Measurements from ENCODE around the gene RTRAF. TPM values are rescaled to one million over a fixed set of nuclear protein-coding genes. Genes with fewer than 3 reads are reported as not detected.

Gene RTRAF
- total RNA-seq, 4 donors from 2014 or later: 16.7 to 50.7 (median 35.7) TPM

DNA sequence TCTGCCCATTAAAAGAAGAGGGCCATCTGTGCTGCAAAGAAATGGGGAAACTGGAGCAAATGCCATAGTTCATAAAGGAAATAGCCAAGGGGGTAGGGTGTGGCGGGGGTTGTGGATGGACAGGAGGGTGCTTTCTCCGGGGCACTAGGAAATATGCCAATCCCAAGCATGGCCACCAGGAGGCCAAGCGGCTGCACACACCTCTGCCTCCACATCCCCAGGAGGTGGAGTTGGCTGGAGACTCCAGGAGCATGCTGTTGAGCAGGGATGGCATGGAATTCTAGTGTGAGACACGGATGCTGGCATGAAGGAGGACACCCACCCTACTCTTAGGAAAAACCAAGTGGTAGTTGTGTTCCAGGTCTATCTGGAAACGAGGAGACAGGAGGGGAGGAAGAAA is 54.3 kb downstream of the RTRAF start:
- 38 to 40% methylated on average over 5 of the region's 5 CpGs for WGBS, 2 donors
- peaks cover 0 to 24% (median 0%) of the 10 kb centered on the region in 3 donors for H3K36me3 ChIP-seq
- TF ChIP-seq, protein P1, sequence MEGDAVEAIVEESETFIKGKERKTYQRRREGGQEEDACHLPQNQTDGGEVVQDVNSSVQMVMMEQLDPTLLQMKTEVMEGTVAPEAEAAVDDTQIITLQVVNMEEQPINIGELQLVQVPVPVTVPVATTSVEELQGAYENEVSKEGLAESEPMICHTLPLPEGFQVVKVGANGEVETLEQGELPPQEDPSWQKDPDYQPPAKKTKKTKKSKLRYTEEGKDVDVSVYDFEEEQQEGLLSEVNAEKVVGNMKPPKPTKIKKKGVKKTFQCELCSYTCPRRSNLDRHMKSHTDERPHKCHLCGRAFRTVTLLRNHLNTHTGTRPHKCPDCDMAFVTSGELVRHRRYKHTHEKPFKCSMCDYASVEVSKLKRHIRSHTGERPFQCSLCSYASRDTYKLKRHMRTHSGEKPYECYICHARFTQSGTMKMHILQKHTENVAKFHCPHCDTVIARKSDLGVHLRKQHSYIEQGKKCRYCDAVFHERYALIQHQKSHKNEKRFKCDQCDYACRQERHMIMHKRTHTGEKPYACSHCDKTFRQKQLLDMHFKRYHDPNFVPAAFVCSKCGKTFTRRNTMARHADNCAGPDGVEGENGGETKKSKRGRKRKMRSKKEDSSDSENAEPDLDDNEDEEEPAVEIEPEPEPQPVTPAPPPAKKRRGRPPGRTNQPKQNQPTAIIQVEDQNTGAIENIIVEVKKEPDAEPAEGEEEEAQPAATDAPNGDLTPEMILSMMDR (IDR thresholded peaks at IDR 0.05): peak; percentile 40 to 54 (median 44)
- TF ChIP-seq EP300 (IDR thresholded peaks at IDR 0.05) (no peak), POLR2A (IDR thresholded peaks at IDR 0.05) (no peak)
- H3K4me3 ChIP-seq: no peak overlapping the region
- no peaks in the 10 kb centered on the region for H3K27me3 ChIP-seq
- DNase-seq (ENCODE audit: low spot score in 2 of 2): no peak
- no peaks in the 10 kb centered on the region for H3K9me3 ChIP-seq
- H3K4me1 ChIP-seq: peaks cover 0 to 65% (median 17%) of the 10 kb centered on the region in 4 donors
- peak overlapping the region in 2 of 4 donors; percentile 40 to 73 for H3K27ac ChIP-seq

- DNase-seq (ENCODE audit: low spot score in 2 of 2): no peak
- TF ChIP-seq POLR2A (IDR thresholded peaks at IDR 0.05) (no peak), EP300 (IDR thresholded peaks at IDR 0.05) (peak in 1 of 2 donors; percentile 24)
- TF ChIP-seq, protein P1 (IDR thresholded peaks at IDR 0.05): no peak
- peak overlapping the region in 2 of 4 donors; percentile 67 to 81 for H3K27ac ChIP-seq
- H3K27me3 ChIP-seq: no peaks in the 10 kb centered on the region
- H3K4me3 ChIP-seq: no peak overlapping the region
- H3K4me1 ChIP-seq: peaks cover 0 to 76% (median 23%) of the 10 kb centered on the region in 4 donors
- WGBS, 2 donors: 77 to 78% methylated on average over 11 of the region's 11 CpGs
- peaks cover 0 to 12% (median 0%) of the 10 kb centered on the region in 3 donors for H3K36me3 ChIP-seq
- no peaks in the 10 kb centered on the region for H3K9me3 ChIP-seq
These were observed 55.6 kb downstream of the RTRAF start for GRCh38 chr14:52044791-52045522.

GRCh38 chr14:52046376-52046917 is 57.1 kb downstream of the RTRAF start:
- DNase-seq (ENCODE audit: low spot score in 2 of 2): no peak
- TF ChIP-seq POLR2A (IDR thresholded peaks at IDR 0.05) (no peak), EP300 (IDR thresholded peaks at IDR 0.05) (no peak)
- TF ChIP-seq, protein P1 (IDR thresholded peaks at IDR 0.05): no peak
- WGBS, 2 donors: 19 to 31% methylated on average over 2 of the region's 2 CpGs
- Histone ChIP-seq H3K36me3 (no peaks in the 10 kb centered on the region), H3K27me3 (no peaks in the 10 kb centered on the region), H3K9me3 (no peaks in the 10 kb centered on the region), H3K4me3 (no peak overlapping the region), H3K27ac (peak overlapping the region in 1 of 4 donors; percentile 81), H3K4me1 (peaks cover 0 to 91% (median 31%) of the 10 kb centered on the region in 4 donors)

DNA sequence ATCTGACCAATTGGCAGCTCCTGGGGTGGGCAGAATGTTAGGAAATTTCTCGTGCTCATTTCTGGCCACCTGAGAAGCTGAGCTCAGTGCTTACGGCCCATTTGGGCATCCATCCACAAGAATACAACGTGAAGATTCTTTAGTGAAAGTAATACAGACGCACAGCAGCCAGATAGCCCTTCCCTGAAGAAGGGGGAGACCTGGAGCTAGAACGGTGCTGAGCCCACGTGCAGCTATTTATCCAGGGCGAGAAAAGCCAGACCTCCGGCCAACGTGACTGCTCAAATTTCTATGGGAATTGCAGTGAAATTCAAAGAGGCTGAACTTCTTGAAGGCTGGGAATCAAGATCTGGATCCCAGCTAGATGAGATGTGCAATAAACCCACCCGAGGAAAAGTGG is 58.8 kb downstream of the RTRAF start:
- no peaks in the 10 kb centered on the region for H3K36me3 ChIP-seq
- no peaks in the 10 kb centered on the region for H3K27me3 ChIP-seq
- H3K4me1 ChIP-seq: peaks cover 0 to 92% (median 38%) of the 10 kb centered on the region in 4 donors
- 48 to 55% methylated on average over 10 of the region's 10 CpGs for WGBS, 2 donors
- TF ChIP-seq POLR2A (IDR thresholded peaks at IDR 0.05) (no peak), EP300 (IDR thresholded peaks at IDR 0.05) (no peak)
- TF ChIP-seq, protein P1 (IDR thresholded peaks at IDR 0.05): no peak
- H3K9me3 ChIP-seq: no peaks in the 10 kb centered on the region
- DNase-seq (ENCODE audit: low spot score in 2 of 2): no peak
- peak overlapping the region in 2 of 4 donors; percentile 74 to 81 for H3K27ac ChIP-seq
- H3K4me3 ChIP-seq: no peak overlapping the region

- Histone ChIP-seq H3K9me3 (no peaks in the 10 kb centered on the region), H3K27me3 (no peaks in the 10 kb centered on the region), H3K4me1 (peaks cover 0 to 92% (median 36%) of the 10 kb centered on the region in 4 donors), H3K27ac (peak overlapping the region in 3 of 4 donors; percentile 27 to 81 (median 74)), H3K36me3 (no peaks in the 10 kb centered on the region), H3K4me3 (no peak overlapping the region)
- peak; percentile 30 to 51 for DNase-seq (ENCODE audit: low spot score in 2 of 2)
- TF ChIP-seq EP300 (IDR thresholded peaks at IDR 0.05) (no peak), POLR2A (IDR thresholded peaks at IDR 0.05) (no peak)
- TF ChIP-seq, protein P1 (IDR thresholded peaks at IDR 0.05): no peak
- 46 to 48% methylated on average over 3 of the region's 3 CpGs for WGBS, 2 donors
These were observed 59.4 kb downstream of the RTRAF start for GRCh38 chr14:52048641-52049204.

Measured in tibial nerve (tissue), 4 donors.